Fibroblast of the aortic adventitia (primary cell): Measurements from ENCODE around the gene EDEM2. TPM values are rescaled to one million over a fixed set of nuclear protein-coding genes. Genes with fewer than 3 reads are reported as not detected.
"Not testable (repeated sequence)": the region's sequence is repeated elsewhere in the genome, so short reads cannot be mapped to it uniquely, and the experiment has no call there.

Source experiments
- DNase-seq: peaks from one replicate; pipeline ENCODE4 v3.0.0-alpha.2; 2010; ENCODE audit warnings: low read depth
- H3K4me3 ChIP-seq: 2 replicates; pipeline ENCODE4 v1.5.1; 2011; ENCODE audit warnings: low read depth, mild to moderate bottlenecking, control low read depth, low read length, moderate library complexity
- total RNA-seq: library from RNA; depleted of rRNA; stranded (reverse); fragments of >200 nt; gene quantifications from 2 replicates; pipeline ENCODE4 v1.2.3, GENCODE V29; 2012; ENCODE audit warnings: low replicate concordance
- TF ChIP-seq, protein P1 (sequence below): IDR thresholded peaks from 2 replicates; pipeline ENCODE4 v1.5.1; 2011; ENCODE audit warnings: mild to moderate bottlenecking, low read length, control low read depth, inconsistent platforms; ENCODE audit not compliant: insufficient read depth

EDEM2 gene
- total RNA-seq, 1 donor: 34.1 TPM

DNA sequence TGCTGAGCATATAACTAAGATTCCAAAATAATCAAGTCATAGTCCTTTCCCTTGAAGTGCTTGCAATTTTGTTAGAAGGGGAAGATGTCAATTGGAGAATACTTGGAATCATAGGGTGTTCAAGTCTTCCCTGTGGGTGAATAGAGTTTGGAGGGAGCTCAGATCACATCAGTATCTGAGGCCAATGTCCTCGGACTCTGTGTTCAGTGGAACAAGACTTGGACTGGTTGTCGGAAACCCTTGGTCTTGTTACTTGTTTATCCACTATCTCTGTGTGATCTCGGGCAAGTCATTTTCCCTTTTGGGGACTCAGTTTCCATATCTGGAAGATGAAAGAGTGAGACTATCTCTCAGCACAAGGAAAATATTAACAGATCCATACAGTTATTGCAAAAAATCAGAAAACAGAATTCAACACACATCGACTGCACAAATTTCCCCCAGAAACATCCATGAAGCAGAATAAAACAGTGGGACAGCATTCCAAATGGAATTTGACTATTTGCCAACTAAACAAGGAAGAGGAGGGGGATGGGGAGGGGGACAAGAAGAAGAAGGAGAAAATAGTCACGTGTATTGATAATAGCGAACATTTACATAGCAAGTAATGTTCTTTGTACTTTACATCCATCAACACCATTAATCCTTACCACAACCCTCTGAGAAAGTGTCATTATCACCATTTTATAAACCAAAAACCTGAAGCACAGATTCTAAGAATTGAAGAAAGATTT is 3.9 kb upstream of the EDEM2 start:
- no peak overlapping the region for H3K4me3 ChIP-seq
- TF ChIP-seq, protein P1, sequence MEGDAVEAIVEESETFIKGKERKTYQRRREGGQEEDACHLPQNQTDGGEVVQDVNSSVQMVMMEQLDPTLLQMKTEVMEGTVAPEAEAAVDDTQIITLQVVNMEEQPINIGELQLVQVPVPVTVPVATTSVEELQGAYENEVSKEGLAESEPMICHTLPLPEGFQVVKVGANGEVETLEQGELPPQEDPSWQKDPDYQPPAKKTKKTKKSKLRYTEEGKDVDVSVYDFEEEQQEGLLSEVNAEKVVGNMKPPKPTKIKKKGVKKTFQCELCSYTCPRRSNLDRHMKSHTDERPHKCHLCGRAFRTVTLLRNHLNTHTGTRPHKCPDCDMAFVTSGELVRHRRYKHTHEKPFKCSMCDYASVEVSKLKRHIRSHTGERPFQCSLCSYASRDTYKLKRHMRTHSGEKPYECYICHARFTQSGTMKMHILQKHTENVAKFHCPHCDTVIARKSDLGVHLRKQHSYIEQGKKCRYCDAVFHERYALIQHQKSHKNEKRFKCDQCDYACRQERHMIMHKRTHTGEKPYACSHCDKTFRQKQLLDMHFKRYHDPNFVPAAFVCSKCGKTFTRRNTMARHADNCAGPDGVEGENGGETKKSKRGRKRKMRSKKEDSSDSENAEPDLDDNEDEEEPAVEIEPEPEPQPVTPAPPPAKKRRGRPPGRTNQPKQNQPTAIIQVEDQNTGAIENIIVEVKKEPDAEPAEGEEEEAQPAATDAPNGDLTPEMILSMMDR: no peak
- DNase-seq: no peak

DNA sequence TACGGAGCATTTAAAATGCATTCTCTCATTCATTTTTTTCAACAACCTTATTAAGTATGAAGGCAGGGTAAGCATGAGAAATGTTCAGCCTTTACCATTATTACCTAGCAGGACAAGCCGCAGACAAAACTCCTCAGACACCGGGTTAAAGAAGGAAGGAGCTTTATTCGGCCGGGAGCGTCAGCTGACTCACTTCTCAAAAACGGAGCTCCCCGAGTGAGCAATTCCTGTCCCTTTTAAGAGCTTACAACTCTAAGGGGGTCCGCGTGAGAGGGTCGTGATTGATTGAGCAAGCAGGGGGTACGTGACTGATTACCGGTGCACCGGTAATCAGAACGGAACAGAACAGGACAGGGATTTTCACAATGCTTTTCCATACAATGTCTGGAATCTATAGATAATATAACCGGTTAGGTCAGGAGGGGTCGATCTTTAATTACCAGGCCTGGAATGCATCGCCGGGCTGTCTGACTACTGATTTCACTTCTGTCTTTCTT is 487 bp upstream of the EDEM2 start:
- H3K4me3 ChIP-seq: peak overlapping the region; percentile 97
- not testable (repeated sequence) for DNase-seq

DNA sequence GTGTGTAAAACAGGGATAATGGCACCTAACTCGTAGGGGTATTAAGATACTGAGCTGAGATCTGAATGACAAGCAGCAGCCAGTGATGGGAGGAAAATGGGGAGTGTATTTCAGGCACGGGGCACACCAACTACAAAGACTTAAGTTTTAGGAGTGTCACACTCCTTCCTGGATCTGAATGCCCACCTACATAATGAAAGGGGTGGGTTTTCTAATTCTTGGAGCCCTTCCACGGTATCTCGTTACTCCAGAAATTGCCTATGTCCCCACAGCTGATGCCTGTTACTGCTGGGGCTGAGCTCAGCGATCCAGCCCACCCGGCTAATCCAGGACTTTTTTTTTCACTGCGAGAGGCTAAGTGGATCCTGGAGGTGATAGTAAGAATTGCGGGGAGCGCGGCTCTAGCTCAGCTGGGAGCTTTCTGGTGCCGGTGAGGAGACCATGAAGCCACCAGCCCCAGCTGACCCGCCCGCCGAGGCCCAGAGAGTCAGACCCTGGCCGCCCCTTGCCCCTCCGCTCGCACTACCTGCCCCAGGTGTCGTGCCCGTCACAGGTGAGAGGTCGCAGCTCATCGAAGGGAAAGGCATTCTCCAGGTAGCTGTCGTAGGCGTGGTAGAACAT is 727 bp downstream of the EDEM2 start:
- peak overlapping the region; percentile 97 for H3K4me3 ChIP-seq
- TF ChIP-seq, protein P1: peak; percentile 38
- DNase-seq: no peak

DNA sequence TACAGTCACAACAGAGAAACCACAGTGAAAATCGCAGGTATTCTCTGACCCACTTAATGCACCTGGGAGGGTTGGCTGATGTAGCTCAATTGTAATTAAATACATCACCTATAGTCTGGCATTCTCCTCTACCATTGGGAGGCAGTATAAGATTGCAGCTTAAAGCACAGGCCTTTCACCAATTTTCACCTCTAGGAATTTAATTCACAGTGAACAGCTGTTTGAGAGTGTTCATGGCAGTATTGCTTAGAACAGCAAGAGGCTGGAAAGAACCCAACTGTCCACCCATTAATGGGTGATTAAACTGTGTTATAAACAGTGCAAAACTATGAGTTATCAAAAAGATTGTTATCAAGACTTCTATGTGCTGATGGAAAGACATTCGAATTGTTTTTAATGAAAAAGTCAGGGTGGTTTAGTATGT is 2.0 kb downstream of the EDEM2 start:
- TF ChIP-seq, protein P1: peak; percentile 78
- no peak overlapping the region for H3K4me3 ChIP-seq
- DNase-seq: peak; percentile 79

DNA sequence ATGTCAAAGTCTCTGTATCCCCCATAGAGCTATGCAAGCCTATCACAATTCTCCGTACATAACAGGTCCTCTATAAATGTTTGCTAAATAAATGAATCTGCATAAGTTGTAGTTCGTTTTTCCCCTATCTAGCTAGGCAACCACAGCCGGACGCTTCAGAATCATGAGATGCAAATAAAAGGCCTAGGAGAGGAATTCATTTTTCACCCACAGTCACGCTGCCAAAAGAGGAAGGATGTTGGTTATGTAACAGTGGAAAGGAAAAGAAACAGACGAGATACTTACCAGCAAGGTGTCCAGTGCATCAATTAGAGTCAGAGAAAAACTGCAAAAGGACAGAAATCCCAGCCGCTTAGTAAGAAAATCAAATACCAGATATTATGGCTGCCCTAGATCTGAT is 2.4 kb downstream of the EDEM2 start:
- no peak overlapping the region for H3K4me3 ChIP-seq
- no peak for DNase-seq
- TF ChIP-seq, protein P1: no peak

DNA sequence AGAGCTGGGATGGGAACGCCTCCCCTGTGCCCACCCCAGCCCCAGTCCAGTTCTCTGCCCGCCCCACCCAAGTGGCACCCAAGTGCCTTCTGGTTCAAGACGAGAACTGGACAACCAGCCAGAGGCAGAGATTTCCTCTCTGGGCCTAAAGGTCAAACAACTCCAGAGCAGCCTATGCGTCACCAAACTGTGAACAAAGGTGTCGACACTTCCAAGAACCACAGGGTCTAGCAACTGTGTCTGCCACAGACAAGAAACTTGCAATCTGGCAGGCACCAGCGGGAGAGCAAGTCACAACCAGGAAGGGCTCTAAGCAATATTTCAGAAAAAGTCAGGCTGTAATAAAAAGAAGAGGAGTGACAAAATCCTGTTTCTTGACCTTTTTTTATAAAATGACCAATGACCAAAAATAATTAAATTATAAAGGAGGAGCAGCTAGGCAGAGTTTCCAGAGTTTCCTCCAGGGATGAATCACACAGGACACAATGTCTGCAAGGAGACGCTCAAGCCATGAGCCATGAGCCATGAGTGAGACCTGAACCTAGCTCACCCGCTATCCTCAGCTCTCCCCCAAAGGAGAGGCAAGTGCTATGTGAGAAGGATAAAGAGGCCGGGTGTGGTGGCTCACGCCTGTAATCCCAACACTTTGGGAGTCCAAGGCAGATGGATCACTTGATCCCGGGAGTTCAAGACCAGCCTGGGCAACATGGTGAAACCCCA is 11.1 kb downstream of the EDEM2 start:
- peak; percentile 80 for DNase-seq
- H3K4me3 ChIP-seq: no peak overlapping the region
- TF ChIP-seq, protein P1: no peak

DNA sequence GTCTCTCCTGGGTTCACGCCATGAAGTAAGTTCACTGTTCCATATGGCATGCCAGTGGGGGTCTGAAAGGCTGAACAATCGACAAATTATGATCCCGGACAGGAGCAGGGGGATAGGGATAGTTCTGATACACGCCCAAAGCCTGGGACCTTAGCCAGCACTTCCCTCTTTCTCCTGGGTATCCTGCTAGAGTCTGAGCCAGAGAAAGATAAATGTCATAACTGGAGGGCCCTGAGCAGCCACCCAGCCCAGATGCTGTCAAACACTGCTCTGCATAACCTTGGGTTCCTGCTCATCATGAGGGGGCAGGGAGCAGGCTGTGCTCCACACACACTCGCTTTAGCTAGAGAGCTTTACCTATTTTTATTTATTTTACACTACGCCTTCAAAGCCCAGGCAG is 12.3 kb downstream of the EDEM2 start:
- DNase-seq: peak; percentile 38
- H3K4me3 ChIP-seq: no peak overlapping the region
- TF ChIP-seq, protein P1: no peak
